GM19467 (cell line): ENCODE results near the gene OLFM2.
"Not testable (repeated sequence)": the region's sequence is repeated elsewhere in the genome, so short reads cannot be mapped to it uniquely, and the experiment has no call there.

Experiments used
- ATAC-seq: cut with Tn5 transposase; IDR thresholded peaks from one replicate; pipeline ENCODE4 v1.9.1; 2021; ENCODE audit warnings: mild to moderate bottlenecking, moderate library complexity; ENCODE audit not compliant: unreplicated experiment

The OLFM2 gene

GRCh38 chr19:9865732-9866501 is 70.4 kb downstream of the OLFM2 start:
- ATAC-seq, result no peak

GRCh38 chr19:9863759-9864158 is 72.6 kb downstream of the OLFM2 start:
- no peak for ATAC-seq

DNA sequence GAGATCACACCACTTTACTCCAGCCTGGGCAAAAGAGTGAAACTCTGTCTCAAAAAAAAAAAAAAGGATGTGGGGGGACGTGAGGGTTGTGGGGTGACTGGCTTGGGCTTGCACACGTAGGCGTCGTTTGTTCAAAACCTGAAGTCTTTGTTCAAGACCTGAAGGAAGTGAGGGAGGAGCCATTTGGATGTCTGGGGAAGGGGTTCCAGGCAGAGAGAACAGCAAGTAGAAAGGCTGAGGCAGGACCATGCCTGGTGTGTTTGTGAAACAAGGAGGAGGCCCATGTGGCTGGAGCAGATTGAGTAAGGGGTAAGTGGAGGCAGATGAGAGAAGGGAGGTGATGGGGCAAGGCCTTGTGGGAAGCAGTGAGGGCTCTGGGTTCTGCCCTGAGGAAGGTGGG is 73.4 kb downstream of the OLFM2 start:
- no peak for ATAC-seq

GRCh38 chr19:9861503-9861902 is 74.8 kb downstream of the OLFM2 start:
- no peak for ATAC-seq

DNA sequence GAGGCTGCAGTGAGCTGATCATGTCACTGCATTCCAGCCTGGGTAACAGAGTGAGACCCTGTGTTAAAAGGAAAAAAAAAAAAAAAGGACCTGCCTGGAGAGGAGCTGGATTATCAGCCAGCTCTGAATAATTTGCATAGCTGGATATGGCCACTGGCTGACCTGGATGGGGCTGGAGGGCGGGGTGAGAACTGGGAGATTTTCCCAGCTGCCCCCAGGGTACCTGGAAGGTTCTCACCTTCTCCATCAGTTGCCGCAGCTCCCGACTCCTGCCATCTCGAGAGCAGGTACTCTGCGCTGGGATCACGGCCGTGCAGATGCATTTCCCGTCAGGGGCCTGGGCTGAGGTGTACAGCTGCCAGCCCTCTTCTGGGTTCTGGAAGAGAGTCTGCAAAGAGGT is 75.9 kb downstream of the OLFM2 start:
- ATAC-seq, result no peak

GRCh38 chr19:9858766-9859165 is 77.5 kb downstream of the OLFM2 start:
- no peak for ATAC-seq

DNA sequence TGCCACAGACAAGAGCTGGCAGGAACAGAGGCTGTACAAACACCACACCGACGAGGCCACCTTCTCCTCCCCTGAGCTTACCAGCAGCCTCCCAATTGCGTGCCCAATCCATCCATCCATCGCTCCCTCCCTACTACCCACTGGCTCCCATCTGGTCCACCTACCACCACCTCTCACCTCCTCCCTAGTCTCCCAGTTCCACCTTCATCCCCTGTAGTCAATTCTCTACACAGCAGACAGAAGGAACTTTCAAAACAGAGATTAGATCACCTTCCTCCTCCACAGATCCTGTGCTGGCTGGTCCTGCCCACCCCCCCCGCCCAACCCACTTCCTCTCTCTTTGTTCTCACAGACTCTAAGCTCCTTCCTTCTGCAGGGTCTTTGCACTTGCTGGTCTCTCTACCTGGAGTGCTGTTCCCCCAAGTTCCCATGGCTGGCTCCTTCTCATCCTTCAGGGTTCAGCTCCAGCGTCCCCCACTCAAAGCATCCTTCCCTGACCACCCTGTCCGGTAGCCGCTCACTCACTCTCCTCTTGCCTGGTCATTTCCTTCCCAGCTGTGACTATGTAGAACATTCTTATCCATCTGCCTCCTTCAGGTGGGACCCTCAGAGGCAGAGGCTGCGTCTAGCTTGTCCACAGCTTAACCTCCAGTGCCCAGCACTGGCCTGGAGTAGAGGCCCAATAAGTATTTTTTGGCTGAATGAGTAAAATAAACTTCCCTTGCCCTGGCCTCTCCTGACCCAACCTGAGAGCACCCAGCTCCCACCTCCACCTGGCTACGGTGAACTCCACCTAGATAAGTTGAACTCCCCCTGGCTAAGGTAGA is 78.2 kb downstream of the OLFM2 start:
- ATAC-seq, result no peak

DNA sequence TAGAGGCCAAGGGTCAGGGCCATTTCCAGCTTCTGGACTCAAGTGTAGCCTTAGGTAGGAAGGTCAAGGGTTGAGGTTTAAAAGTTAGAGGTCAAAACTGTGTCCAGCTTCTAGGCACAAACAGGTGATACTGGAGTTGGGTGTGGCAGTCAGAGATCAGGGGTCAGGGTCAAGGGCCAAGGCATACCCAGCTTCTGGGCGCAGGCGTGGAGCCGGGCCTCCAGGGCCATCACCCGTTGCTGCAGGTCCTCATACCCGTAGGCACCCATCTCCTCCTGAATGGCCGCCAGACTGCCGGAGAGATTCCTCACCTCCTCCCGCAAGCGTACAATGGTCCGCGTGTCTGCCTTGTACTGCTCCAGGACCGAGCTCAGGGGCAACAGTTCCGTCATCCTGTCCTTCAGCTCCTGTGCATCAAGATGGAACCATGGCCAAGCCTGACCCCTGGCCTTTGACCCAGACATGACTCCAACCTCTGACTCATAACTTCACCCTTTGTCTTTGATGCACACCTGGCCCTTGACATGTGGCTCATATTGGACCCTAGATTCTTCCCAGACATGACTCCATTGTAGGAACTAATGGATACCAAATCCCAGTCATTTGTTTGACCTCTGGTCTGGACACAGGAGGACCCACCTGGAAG is 79.1 kb downstream of the OLFM2 start:
- ATAC-seq, result no peak

DNA sequence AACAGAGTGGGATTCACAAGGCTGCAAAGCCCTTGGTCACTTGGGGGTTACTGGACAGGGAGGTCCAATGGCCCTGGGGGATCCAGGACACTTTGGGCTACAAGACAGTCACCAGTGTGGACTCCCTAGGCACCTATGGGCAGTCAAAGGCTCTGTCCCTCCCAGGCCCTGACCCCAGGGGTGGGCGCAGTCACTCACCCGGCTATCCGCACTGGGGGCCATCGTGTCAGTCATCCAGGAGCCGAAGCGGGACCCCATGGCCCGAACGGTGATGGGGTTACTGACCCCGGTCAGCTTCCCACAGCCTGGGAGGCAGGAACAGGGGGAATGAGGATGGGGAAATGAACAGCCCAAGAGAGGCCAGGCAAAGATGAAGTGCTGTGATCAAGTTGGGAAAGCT is 79.7 kb downstream of the OLFM2 start:
- ATAC-seq, result no peak

DNA sequence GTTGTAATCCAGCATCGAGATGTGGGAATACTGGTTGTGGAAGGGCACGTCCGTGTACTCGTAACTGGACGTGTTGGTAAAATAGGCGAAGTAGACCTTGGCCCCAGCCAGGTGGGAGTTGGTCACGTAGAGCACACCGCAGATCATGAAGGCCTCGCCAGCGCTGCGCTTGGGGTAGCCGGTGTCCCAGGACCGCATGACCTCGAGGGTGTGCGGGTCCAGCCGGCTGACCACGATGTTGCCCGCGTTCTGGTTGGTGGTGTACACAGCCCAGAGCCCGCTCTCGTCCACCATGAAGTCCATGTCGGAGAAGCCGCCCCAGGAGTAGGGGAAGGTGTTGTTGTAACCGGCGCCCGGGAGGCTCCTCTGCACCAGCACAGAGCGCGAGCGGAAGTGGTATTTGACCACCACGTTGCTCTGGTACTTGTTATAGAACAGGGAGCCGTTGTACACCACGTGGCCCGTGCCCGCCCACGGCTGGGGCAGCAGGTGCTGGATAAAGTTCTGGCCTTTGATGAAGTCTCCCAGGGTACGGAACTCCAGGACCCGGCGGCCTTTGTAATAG is 82.0 kb downstream of the OLFM2 start:
- no peak for ATAC-seq

GRCh38 chr19:9850235-9850959 is 85.9 kb downstream of the OLFM2 start:
- ATAC-seq, result no peak

DNA sequence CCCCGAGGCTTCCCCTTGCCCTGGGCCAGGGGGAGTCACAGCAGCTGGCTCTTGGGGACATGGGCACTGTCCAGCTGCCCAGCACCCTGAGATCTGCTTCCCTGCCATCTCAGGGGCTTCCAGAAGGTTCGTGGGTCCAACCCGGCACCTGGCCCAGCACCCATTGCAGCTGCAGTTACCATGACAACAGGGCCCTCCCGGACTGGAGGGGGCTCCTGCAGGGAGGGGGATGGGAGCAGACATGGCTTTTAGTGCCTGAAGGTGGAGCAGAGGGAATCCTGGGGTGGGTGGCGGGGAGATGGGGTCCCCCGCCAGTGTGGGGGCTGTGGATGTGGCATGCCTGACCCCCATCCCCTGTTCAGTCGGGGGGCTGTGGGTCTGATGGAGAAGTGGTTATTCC is 86.5 kb downstream of the OLFM2 start:
- ATAC-seq, result no peak

DNA sequence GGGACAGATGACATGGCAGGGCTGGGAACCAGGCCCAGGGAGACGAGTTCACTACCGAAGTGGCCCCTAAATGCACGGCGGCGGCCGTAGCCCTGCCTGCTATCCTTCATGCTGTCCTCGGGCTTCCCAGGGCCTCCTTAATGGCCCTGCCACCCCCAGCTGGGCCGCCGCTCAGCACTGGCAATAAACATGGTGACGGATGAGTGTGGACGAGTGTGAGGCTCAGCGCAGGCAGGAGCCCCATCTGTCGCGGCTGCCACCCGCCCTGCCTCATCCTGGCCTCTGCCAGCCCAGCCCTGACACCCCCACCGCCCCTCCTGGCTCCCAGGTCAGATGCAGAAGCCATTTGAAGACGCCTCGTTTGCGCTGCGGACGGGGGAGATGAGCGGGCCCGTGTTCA is 87.6 kb downstream of the OLFM2 start:
- no peak for ATAC-seq

DNA sequence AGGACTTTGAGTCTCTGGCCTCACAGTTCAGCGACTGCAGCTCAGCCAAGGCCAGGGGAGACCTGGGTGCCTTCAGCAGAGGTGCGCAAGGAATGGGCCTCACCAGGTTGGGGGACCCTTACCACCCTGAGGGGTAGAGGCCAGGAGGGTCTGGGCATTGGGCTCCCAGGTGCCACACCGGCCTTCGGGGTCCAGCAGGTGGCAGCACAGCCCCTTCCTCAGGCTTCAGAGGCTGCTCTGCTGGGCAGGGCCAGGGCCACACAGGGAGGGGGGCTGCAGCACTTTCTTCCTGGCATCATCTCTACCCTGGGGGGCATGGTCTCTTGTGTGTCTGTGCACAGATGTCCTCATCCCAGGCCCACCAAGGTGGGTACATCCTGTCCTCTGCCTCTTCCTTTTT is 88.3 kb downstream of the OLFM2 start:
- ATAC-seq, result no peak

GRCh38 chr19:9847087-9847671 is 89.1 kb downstream of the OLFM2 start:
- no peak for ATAC-seq

DNA sequence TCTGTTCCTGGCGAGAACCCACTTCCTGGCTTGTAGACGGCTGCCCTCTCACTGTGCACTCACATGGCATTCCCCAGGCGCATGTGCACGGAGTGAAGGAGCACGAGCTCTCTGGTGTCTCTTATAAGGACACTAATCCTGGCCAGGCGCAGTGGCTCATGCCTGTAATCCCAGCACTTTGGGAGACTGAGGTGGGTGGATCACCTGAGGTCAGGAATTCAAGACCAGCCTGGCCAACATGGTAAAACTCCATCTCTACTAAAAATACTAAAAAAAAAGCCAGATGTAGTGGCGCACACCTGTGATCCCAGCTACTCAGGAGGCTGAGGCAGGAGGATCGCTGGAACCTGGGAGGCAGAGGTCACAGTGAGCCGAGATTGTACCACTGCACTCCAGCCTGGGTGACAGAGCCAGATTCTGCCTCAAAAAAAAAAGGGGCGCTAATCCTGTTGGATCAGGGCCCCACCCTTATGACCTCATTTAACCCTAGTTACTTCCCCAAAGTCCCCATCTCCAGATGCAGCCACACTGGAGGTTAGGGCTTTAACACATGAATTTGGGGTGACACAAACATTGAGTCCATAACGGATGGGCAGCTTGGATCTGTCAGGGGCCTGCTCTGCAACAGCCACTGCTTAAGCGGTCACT is 92.6 kb downstream of the OLFM2 start:
- ATAC-seq, result not testable (repeated sequence)

DNA sequence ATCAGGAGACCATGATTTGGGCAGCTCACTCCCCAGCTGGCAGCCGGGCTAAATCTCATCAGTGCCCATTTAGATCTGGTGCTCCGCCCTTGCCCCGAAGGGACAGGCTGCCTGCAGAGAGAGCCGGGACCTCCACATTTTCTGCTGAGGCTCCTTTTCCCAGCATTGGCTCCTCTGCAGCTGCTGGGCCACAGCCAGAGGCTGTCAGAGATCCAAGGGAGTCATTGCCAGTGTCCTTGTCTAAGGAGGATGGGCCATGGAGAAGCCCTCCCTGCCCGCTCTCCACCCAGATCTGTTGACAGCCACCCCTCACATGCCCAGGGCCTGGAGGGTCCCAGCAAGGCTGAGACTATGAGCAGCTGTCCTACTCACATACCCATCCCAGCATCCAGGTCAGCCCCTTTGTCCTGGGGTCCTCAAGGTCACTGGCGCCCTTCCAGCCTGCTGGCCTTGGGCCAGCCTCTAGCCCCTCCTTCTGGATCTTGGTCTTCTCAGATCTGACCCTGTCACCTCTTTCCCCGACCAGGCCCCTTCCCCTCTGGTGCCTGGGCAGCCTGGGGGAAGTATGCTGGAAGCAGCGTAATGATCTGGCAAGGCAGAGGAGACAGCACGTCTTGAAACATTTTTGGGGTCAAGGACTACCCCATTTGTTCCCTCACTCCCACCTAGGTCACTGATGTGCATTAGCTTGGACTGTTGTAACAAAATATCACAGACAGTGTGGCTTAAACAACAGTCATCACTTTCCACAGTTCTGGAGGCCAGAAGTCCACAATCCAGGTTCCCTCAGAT is 93.3 kb downstream of the OLFM2 start:
- ATAC-seq, result no peak

DNA sequence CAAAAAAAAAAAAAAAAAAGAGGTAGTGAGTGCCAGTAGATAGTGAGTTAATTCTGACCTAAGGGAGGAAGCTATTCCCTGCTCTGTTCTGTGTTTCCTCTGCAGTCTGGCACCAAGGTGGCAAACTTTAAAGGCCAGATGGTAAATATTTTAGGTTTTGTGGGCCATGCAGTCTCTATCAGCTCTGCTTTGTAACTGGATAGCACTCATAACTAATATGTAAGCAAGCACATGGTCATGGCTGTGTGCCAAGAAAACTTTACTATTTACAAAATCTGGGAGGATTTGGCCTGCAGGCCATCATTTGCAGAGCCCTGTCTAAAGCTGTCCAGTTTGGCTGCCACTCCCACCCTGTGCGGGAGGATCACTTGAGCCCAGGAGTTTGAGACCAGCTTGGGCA is 96.9 kb downstream of the OLFM2 start:
- no peak for ATAC-seq

- no peak for ATAC-seq
These were observed 98.0 kb downstream of the OLFM2 start for GRCh38 chr19:9838324-9838723.
